PFSK-1 (cell line): ENCODE measurements around the gene FAH.

Experiments
- FOXP2 ChIP-seq: optimal IDR thresholded peaks from 2 replicates; pipeline ENCODE3; 2011; ENCODE audit warnings: borderline replicate concordance, control low read depth, inconsistent platforms; ENCODE audit not compliant: insufficient read depth; ENCODE audit errors: extremely low read length, extremely low read depth
- POLR2AphosphoS5 ChIP-seq: IDR thresholded peaks from 2 replicates; pipeline ENCODE4 v1.6.1; 2012; ENCODE audit warnings: low read depth, mild to moderate bottlenecking, control low read depth, low read length, moderate library complexity
- TAF1 ChIP-seq: IDR thresholded peaks from 2 replicates; pipeline ENCODE4 v1.6.1; 2012; ENCODE audit warnings: low read length, control low read depth, borderline replicate concordance; ENCODE audit not compliant: insufficient read depth
- TF ChIP-seq, protein P1 (sequence below), 2 experiments: IDR thresholded peaks; 2 replicates each; pipeline versions ENCODE4 v1.6.1 to v1.8.0; 2011 to 2012; ENCODE audit warnings: low read depth in 2 of 2, low read length in 2 of 2, control low read depth in 1 of 2, inconsistent platforms in 1 of 2, mild to moderate bottlenecking in 1 of 2, moderate library complexity in 1 of 2; ENCODE audit not compliant: insufficient read depth in 1 of 2

GRCh38 chr15:80191897-80192595 is 39.2 kb downstream of the FAH start:
- TF ChIP-seq, protein P1, sequence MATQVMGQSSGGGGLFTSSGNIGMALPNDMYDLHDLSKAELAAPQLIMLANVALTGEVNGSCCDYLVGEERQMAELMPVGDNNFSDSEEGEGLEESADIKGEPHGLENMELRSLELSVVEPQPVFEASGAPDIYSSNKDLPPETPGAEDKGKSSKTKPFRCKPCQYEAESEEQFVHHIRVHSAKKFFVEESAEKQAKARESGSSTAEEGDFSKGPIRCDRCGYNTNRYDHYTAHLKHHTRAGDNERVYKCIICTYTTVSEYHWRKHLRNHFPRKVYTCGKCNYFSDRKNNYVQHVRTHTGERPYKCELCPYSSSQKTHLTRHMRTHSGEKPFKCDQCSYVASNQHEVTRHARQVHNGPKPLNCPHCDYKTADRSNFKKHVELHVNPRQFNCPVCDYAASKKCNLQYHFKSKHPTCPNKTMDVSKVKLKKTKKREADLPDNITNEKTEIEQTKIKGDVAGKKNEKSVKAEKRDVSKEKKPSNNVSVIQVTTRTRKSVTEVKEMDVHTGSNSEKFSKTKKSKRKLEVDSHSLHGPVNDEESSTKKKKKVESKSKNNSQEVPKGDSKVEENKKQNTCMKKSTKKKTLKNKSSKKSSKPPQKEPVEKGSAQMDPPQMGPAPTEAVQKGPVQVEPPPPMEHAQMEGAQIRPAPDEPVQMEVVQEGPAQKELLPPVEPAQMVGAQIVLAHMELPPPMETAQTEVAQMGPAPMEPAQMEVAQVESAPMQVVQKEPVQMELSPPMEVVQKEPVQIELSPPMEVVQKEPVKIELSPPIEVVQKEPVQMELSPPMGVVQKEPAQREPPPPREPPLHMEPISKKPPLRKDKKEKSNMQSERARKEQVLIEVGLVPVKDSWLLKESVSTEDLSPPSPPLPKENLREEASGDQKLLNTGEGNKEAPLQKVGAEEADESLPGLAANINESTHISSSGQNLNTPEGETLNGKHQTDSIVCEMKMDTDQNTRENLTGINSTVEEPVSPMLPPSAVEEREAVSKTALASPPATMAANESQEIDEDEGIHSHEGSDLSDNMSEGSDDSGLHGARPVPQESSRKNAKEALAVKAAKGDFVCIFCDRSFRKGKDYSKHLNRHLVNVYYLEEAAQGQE (IDR thresholded peaks at IDR 0.05; ENCODE audit: insufficient read depth in 1 of 2, low read depth in 2 of 2, low read length in 2 of 2), result no peak
- TF ChIP-seq TAF1, result no peak
- no peak for TF ChIP-seq FOXP2
- TF ChIP-seq POLR2AphosphoS5, result no peak
